GM18873 (cell line): ENCODE results near the gene TROAP.
"Not testable (repeated sequence)": the region's sequence is repeated elsewhere in the genome, so short reads cannot be mapped to it uniquely, and the experiment has no call there.

Source experiments
- ATAC-seq: cut with Tn5 transposase; IDR thresholded peaks from one replicate; pipeline ENCODE4 v1.9.1; 2021; ENCODE audit warnings: mild to moderate bottlenecking, moderate library complexity, moderate number of reproducible peaks; ENCODE audit not compliant: unreplicated experiment, low FRiP score

Gene TROAP

DNA sequence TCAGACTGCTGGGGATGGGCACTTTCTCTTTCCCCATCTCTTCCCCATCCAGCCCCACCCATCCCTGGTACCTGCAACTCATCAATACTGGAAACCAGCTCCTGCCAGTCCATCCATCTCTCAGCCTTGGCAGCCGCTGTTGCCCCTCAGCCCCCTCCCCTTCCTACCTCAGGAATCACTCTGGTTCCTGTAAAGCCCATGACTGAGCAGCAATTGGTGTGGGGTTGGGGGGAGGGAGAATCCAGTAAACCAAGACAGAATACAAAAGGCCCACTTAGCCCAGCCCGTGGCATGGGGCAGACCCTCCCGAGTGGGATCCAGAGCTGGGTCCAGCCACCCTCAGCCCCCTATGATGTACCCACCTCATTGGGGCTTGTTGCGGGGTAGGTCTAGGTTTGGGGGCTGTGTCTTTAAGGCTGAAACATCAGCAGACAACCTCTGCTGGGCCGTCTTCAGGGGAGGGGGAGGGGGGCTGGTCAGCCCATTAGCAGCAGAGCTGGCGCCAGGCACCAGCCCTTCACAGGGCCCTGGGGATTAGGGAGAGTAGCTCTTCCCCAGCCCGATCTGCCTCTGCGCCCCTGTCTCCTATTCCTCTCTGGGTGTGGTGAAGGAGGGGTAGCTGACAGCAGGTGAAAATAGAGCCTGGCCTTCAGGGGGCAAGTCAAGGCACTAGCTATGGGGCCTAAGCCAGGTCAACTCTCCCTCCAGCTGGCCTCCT, 28.8 kb upstream of the TROAP start:
- ATAC-seq, result no peak

DNA sequence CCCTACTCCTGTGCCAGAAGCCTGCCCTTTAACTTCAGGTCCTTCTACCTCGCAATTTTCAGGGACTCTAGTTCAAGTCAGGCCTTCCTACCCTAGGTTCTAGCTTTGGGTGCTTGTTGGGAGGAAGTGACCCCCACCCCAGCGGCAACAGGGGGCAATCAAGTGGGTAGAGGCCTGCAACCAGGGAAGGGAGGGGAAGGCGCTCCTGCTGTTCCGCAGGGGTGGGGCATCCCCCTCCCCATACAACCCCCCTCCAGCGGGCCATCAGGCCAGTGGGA, 28.3 kb upstream of the TROAP start:
- ATAC-seq, result no peak

- no peak for ATAC-seq
Observed at GRCh38 chr12:49295082-49295936, 27.7 kb upstream of the TROAP start, which contains the start of gene PRPH. Gene PRPH, plus strand, starts transcription at chr12:49295147. Its CDS starts 54 bp downstream, at chr12:49295201.

DNA sequence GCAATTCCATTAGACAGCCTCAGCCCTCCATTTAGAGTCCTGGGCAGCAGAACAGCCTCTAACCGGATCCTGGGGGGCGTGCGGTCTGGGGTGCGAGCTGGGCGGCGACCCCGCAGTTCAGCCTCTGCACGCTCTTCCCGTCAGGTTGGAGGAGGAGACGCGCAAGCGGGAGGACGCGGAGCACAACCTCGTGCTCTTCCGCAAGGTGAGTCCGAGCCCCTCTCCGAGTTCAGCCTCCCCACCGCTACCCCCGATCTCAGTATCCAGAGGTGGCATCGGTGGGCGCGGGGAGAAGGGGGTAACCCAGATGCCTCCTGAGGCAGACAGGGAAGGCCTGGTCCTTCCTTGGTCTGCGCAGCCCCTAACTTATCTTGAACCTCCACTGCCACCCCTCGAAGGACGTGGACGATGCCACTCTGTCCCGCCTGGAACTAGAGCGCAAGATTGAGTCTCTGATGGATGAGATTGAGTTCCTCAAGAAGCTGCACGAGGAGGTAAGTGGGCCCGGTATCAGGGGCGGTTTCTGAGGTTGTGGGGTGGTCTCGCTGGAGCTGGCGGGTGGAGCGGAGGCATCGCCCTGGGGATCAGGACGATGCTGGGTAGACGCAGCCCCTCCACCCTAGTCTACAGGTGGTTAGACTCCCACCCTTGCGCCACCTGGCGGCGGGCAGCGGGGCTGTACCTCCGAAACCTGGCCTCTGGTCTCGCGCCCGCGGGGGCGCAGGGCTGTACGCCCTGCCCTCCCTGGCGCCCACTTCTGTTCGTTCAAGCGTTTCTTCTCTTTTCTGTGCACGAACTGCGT, 26.8 kb upstream of the TROAP start:
- no peak for ATAC-seq

- ATAC-seq, result no peak
Observed at GRCh38 chr12:49296836-49297694, 26.0 kb upstream of the TROAP start.

DNA sequence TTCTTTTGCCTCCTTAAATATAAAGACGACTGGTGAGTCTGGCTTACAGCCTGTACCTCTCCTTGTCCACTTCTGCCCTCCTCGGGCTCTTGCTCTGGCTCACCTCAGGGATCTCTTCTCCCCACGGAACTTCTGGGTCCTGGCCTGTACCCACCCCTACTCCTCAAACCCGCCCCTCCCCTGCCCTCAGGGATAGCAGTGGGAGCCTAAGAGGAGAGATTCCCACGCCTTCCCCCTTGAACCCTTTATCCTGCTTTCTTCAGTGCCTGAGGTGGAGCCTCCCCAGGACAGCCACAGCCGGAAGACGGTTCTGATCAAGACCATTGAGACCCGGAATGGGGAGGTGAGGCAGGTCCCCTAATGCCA, 25.4 kb upstream of the TROAP start:
- no peak for ATAC-seq

DNA sequence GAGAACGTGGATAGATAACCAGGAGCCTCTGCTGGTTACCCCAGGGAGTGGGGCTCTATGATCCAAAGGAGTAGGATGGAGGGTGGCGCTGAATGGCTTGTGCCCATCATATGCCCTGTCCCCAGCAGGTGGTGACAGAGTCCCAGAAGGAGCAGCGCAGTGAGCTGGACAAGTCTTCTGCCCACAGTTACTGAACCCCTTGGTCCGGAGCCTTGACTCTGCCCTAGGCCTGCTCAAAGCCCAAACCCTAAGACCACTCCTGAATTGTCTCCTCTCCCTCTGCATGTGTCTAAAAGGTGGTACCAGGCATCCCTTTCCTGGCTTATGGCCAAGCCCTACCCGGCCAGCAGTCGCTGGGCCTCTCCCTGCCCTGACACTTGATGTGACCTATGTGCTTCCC, 24.9 kb upstream of the TROAP start:
- no peak for ATAC-seq

DNA sequence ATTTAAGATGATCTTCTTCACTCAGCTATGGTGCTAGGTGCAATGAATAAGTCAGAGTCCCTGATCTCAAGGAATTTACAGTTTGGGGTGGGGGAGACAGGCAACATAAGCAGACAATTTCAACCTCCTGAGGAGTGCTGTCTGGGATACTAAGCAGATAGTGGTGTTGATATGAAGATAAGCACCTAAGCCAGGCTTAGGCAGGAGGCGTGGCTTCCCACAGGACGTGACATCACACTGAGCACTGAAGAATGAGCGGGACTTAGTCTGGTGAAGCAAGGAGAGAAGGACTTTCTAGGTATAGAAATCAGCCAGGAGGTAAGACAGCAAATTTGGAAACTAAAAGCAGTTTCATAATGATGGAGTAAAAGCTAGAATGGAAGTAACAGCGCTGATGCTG, 21.3 kb upstream of the TROAP start:
- no peak for ATAC-seq

DNA sequence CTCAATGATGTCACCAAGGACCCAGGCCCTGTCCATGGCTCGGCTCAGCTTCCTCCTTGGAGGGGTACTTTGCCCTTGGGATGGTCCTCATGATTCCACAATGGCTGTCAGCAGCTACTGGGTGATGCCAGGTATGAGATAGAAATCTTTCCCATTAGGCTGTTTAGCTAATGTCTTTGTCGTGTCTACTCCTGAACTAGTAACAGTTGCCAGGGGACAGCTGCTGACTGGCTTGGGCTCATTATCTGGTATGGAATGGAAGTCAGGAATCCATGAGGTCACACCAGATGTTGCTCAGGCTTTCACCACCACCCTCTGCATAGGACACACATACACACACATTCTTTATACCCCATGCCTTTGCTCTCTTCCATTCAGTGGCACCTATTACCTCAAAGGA, 18.9 kb upstream of the TROAP start:
- ATAC-seq, result no peak

DNA sequence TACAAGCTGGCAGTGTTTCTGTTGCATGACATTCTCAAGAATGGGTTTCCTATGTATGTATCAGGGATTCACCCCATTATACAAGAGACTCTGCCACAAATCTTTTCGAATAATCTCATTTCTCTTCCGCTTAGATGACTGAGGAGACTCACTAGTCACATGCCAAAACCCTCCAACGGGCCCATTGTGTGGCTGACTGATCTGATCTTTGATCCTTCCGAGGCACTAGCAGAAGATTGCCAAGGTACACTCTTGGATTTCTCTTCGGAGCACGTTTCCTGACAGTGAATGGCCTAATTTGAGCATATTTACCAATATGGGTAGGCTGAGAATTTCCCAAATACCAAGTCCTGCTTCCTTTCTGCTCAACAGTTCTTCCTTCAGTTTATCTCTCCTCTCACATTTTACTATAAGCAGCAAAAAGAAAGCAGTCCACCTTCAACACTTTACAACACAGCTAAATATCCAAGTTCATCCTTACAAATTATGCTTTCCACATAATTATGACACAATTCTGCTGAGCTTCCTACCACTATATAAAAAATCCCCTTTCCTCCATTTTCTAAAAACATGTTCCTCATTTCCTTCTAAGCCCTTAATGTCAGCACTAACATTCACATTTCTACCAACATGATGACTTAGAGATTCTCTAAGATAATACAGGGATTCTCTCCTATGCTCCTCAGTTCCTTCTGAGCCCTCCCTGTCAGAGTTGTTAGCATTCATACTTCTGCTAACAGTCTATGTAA, 17.1 kb upstream of the TROAP start:
- ATAC-seq, result no peak

- no peak for ATAC-seq
Observed at GRCh38 chr12:49309386-49309785, 13.7 kb upstream of the TROAP start.

GRCh38 chr12:49310451-49311000, 12.5 kb upstream of the TROAP start:
- not testable (repeated sequence) for ATAC-seq

GRCh38 chr12:49314811-49315210, 8.2 kb upstream of the TROAP start:
- ATAC-seq, result no peak

GRCh38 chr12:49317118-49317517, 5.9 kb upstream of the TROAP start:
- ATAC-seq, result not testable (repeated sequence)

DNA sequence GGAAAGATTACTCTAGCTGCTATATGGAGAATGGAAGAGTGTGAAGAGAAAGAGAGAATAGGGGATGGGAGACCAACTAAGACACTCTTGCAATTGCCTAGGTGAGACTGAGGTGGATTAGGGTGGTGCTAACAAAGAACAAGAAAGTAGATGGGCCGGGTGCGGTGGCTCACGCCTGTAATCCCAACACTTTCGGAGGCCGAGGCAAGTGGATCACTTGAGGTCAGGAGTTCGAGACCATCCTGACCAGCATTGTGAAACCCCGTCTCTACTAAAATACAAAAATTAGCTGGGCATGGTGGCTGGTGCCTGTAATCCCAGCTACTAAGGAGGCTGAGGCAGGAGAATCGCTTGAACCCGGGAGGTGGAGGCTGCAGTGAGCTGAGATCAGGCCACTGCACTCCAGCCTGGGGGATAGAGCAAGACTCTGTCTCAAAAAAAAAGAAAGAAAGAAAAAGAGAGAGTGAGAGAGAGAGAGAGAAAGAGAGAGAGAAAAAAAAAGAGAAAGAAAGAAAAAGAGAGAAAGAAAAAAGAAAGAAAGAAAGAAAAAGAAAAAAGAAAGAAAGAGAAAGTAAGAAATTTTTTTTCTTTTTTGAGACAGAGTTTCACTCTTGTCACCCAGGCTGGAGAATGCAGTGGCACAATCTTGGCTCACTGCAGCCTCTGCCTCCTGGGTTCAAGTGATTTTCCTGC, 2.5 kb upstream of the TROAP start:
- not testable (repeated sequence) for ATAC-seq

DNA sequence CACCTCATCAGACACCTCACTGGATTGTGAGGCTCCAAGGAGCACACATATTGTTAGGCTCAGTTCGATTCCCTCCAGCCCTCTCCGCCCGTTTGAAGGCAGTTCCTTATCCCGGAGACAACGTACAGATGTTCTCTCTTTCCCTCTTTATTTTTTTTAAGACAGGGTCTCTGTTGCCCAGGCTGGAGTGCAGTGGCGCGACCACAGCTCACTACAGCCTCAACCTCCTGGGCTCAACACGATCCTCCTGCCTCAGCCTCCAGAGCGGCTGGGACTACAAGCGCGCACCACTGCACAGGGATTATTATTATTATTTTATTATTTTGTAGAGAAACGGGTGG, 718 bp upstream of the TROAP start:
- no peak for ATAC-seq

DNA sequence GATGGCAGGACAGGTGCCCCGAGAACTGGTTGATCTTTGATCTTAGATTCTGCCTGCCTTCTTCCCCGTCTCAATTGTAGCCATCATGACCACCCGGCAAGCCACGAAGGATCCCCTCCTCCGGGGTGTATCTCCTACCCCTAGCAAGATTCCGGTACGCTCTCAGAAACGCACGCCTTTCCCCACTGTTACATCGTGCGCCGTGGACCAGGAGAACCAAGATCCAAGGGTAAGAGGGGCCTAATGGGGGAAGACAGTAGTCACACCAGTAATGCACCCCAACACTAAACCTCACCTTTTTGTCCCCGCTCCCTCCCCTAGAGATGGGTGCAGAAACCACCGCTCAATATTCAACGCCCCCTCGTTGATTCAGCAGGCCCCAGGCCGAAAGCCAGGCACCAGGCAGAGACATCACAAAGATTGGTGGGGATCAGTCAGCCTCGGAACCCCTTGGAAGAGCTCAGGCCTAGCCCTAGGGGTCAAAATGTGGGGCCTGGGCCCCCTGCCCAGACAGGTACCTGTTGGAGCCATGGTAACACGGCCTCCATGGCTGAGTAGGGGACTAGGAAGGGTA, 556 bp downstream of the TROAP start:
- no peak for ATAC-seq

- no peak for ATAC-seq
Observed at GRCh38 chr12:49325606-49326005, 2.6 kb downstream of the TROAP start.

DNA sequence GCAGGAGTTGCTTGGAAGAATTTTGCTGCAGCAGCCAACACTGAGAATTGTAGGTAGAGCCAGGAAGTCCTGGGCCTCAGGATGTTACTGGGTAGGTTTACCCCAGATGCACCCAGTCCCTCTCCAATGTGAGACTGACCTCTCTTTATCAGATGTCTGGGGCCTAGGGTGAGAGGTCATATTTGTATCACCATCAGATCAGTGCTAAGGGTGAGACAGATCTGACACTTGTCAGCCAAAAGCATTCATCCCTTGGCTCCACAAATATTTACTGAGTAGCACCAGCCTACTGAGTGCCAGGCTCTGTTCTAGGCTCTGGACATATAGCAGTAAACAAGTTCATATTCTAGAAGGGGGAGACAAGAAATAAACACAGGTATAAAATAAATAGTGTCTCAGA, 4.3 kb downstream of the TROAP start:
- no peak for ATAC-seq
